ENCODE measurements around the gene INHBA.

Gene INHBA

GRCh38 chr7:41698114-41698513 lies 4.8 kb downstream of the INHBA start:
- Histone ChIP-seq H3K9ac (ENCODE audit: insufficient read length) (no peak overlapping the region), H3K27ac (no peak overlapping the region), H3K36me3 (ENCODE audit: insufficient read depth, low read length) (no peaks in the 10 kb centered on the region), H3K4me3 (no peak overlapping the region), H3K9me3 (ENCODE audit: low read depth, low read length) (no peaks in the 10 kb centered on the region)
- DNase-seq (ENCODE audit: low read depth, low spot score), result no peak
- TF ChIP-seq EZH2 (IDR thresholded peaks at IDR 0.05), result no peak
- TF ChIP-seq POLR2AphosphoS5 (IDR thresholded peaks at IDR 0.05; ENCODE audit: borderline replicate concordance, low read depth, low read length), result no peak
- TF ChIP-seq FOXP2 (optimal IDR thresholded peaks at IDR 0.05; ENCODE audit: control extremely low read depth, extremely low read length, insufficient read depth), result no peak

DNA sequence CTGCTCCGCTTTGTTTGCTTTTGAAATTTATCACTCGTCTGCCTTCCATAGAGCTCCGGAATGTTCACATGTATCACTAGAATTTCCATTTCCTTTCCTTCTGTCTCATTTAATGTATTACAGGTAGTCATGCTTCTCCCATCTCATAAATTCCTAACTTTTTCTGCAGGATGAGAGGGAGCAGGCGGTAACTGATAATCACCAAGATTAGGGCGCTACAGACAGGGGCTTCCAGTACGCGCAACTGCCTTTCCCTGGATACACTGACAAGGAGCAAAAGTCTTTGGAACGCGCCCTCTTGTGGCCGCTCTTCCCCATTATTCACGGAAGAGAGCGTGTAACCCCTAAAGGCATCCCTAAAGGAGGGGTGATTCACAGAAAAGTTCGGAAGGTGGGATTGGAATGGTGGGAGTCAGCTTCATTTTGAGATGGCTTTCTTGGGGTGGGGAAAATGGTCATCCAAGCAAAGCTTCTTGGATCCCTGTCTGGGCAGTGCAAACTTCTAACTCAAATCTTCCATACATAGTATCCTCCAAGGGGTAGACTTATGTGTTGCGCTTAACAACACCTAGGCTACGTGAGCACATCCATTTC lies 6.5 kb downstream of the INHBA start:
- Histone ChIP-seq H3K4me3 (no peak overlapping the region), H3K9ac (ENCODE audit: insufficient read length) (no peak overlapping the region), H3K9me3 (ENCODE audit: low read depth, low read length) (no peaks in the 10 kb centered on the region), H3K36me3 (ENCODE audit: insufficient read depth, low read length) (no peaks in the 10 kb centered on the region), H3K27ac (no peak overlapping the region)
- peak; percentile 42 for DNase-seq (ENCODE audit: low read depth, low spot score)
- TF ChIP-seq POLR2AphosphoS5 (IDR thresholded peaks at IDR 0.05; ENCODE audit: borderline replicate concordance, low read depth, low read length) (no peak), FOXP2 (optimal IDR thresholded peaks at IDR 0.05; ENCODE audit: control extremely low read depth, extremely low read length, insufficient read depth) (no peak), EZH2 (IDR thresholded peaks at IDR 0.05) (no peak)

DNA sequence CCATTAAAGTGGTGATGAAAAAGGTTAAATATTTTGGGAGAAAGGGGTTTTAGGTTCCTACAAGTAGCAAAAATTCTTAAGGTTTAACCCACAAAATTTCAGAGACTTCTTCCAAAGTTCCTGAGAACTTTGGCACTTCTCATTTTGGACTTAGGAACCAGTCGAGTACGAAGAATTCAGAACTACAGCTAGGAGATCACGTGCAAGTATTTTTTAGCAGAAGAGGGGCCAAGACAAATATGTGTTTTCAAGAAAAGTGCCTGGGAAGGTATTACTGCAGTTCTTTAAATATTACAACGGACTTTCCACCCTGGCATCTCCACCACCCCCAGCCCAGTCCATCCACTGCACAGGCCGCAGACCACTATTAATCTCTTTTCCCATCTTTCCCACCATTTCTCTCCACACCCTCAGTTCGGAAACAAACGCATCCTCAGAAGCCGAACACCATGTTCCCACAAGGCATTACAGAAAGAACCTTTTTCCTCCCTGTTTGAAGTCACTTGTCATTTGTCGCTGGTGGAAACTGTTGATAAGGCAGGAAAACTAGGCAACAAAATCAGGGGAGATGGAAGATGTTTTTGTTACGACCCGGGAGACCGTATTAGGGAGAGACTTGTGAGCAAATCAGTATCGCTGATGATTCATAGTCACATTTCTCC lies 7.1 kb downstream of the INHBA start:
- H3K9me3 ChIP-seq (ENCODE audit: low read depth, low read length), result no peaks in the 10 kb centered on the region
- H3K27ac ChIP-seq, result no peak overlapping the region
- no peak for DNase-seq (ENCODE audit: low read depth, low spot score)
- no peaks in the 10 kb centered on the region for H3K36me3 ChIP-seq (ENCODE audit: insufficient read depth, low read length)
- H3K9ac ChIP-seq (ENCODE audit: insufficient read length), result no peak overlapping the region
- no peak overlapping the region for H3K4me3 ChIP-seq
- TF ChIP-seq POLR2AphosphoS5 (IDR thresholded peaks at IDR 0.05; ENCODE audit: borderline replicate concordance, low read depth, low read length) (no peak), EZH2 (IDR thresholded peaks at IDR 0.05) (no peak), FOXP2 (optimal IDR thresholded peaks at IDR 0.05; ENCODE audit: control extremely low read depth, extremely low read length, insufficient read depth) (no peak)

GRCh38 chr7:41694495-41694894 lies 8.4 kb downstream of the INHBA start:
- no peak for DNase-seq (ENCODE audit: low read depth, low spot score)
- Histone ChIP-seq H3K9ac (ENCODE audit: insufficient read length) (no peak overlapping the region), H3K27ac (no peak overlapping the region), H3K9me3 (ENCODE audit: low read depth, low read length) (no peaks in the 10 kb centered on the region), H3K36me3 (ENCODE audit: insufficient read depth, low read length) (no peaks in the 10 kb centered on the region), H3K4me3 (no peak overlapping the region)
- no peak for TF ChIP-seq FOXP2 (optimal IDR thresholded peaks at IDR 0.05; ENCODE audit: control extremely low read depth, extremely low read length, insufficient read depth)
- TF ChIP-seq POLR2AphosphoS5 (IDR thresholded peaks at IDR 0.05; ENCODE audit: borderline replicate concordance, low read depth, low read length), result no peak
- TF ChIP-seq EZH2 (IDR thresholded peaks at IDR 0.05), result no peak

- TF ChIP-seq EZH2 (IDR thresholded peaks at IDR 0.05), result no peak
- TF ChIP-seq POLR2AphosphoS5 (IDR thresholded peaks at IDR 0.05; ENCODE audit: borderline replicate concordance, low read depth, low read length), result no peak
- TF ChIP-seq FOXP2 (optimal IDR thresholded peaks at IDR 0.05; ENCODE audit: control extremely low read depth, extremely low read length, insufficient read depth), result no peak
- DNase-seq (ENCODE audit: low read depth, low spot score), result no peak
- no peaks in the 10 kb centered on the region for H3K36me3 ChIP-seq (ENCODE audit: insufficient read depth, low read length)
- no peaks in the 10 kb centered on the region for H3K9me3 ChIP-seq (ENCODE audit: low read depth, low read length)
- no peak overlapping the region for H3K27ac ChIP-seq
- no peak overlapping the region for H3K4me3 ChIP-seq
- H3K9ac ChIP-seq (ENCODE audit: insufficient read length), result no peak overlapping the region
These were observed 9.5 kb downstream of the INHBA start for GRCh38 chr7:41693150-41693997.

GRCh38 chr7:41692251-41692650 lies 10.6 kb downstream of the INHBA start:
- no peaks in the 10 kb centered on the region for H3K9me3 ChIP-seq (ENCODE audit: low read depth, low read length)
- H3K27ac ChIP-seq, result no peak overlapping the region
- H3K9ac ChIP-seq (ENCODE audit: insufficient read length), result no peak overlapping the region
- no peaks in the 10 kb centered on the region for H3K36me3 ChIP-seq (ENCODE audit: insufficient read depth, low read length)
- no peak for DNase-seq (ENCODE audit: low read depth, low spot score)
- TF ChIP-seq FOXP2 (optimal IDR thresholded peaks at IDR 0.05; ENCODE audit: control extremely low read depth, extremely low read length, insufficient read depth), result no peak
- no peak for TF ChIP-seq EZH2 (IDR thresholded peaks at IDR 0.05)
- TF ChIP-seq POLR2AphosphoS5 (IDR thresholded peaks at IDR 0.05; ENCODE audit: borderline replicate concordance, low read depth, low read length), result no peak
- no peak overlapping the region for H3K4me3 ChIP-seq

DNA sequence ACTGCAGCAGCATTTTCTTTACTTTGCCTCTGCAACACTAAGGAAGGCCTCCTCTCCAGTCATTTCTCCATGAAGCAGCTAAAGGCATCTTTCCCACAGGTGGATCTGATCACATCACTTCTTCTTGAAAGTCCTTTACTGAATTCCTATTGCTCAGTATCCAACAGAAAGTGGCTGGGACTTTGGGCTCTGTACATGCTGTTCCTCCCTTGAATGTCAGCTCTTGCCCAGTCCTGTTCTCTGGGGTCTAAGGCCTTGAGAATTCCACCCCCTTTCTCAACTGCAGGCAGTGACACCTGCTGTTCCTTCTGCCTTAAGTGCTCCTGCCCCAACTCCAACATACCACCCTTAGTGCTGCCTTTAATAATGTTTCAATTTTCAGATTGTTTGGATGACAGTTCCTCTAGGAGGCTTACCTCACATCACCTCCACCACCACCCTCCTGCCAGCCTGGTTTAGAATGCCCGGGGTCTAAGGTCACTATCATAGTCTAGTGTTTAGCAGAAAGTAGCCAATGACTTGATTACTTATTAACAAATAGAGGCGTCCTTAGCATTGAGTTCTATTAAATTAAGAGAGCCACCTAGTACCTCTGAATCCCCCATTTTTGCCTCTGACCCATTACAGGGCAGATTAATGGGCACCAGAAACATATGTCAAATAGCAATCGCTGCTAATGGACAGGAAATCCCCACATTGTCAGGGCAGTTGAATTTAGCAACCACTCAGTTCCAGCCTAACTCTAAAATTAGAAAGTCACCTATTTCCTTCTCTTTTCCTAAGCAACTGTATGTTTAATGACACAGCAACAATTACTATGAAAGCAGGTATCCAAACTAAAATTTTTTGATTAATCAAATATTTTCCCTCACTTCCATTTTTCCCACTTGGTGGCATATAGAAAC lies 11.4 kb downstream of the INHBA start:
- no peaks in the 10 kb centered on the region for H3K9me3 ChIP-seq (ENCODE audit: low read depth, low read length)
- H3K36me3 ChIP-seq (ENCODE audit: insufficient read depth, low read length), result no peaks in the 10 kb centered on the region
- H3K9ac ChIP-seq (ENCODE audit: insufficient read length), result no peak overlapping the region
- TF ChIP-seq EZH2 (IDR thresholded peaks at IDR 0.05) (no peak), FOXP2 (optimal IDR thresholded peaks at IDR 0.05; ENCODE audit: control extremely low read depth, extremely low read length, insufficient read depth) (no peak), POLR2AphosphoS5 (IDR thresholded peaks at IDR 0.05; ENCODE audit: borderline replicate concordance, low read depth, low read length) (no peak)
- no peak overlapping the region for H3K4me3 ChIP-seq
- no peak for DNase-seq (ENCODE audit: low read depth, low spot score)
- no peak overlapping the region for H3K27ac ChIP-seq

Measured in SK-N-MC (cell line).